Activated B cell treated with CpG ODN at 0.5 μM for 24 hours (primary cell): ENCODE data around the gene CNDP1. TPM values are rescaled to one million over a fixed set of nuclear protein-coding genes. Genes with fewer than 3 reads are reported as not detected.

Source experiments
- ATAC-seq: fragments of 200-7000 bp; cut with Tn5 transposase; one replicate; pipeline ENCODE4 v1.10.0; 2021; ENCODE audit warnings: low read depth, mild to moderate bottlenecking, moderate library complexity
- CTCF ChIA-PET: fragments of 350-600 bp; sonication (Branson Sonifier 250); formaldehyde crosslinking; loops from one replicate; lab custom pipeline; 2021; ENCODE audit warnings: antibody characterized with exemption; lab: Charles Lee
- POLR2A ChIA-PET: fragments of 350-600 bp; sonication (Branson Sonifier 250); formaldehyde crosslinking; loops from one replicate; lab custom pipeline; 2021; ENCODE audit warnings: antibody characterized with exemption; lab: Charles Lee
- DNase-seq: peaks from one replicate; pipeline ENCODE4 v3.0.0; 2022
- H3K27ac Mint-ChIP-seq: one replicate; pipeline ENCODE4 v1.8.0; 2020; ENCODE audit warnings: mixed read lengths
- H3K27me3 Mint-ChIP-seq: one replicate; pipeline ENCODE4 v1.8.0; 2021; ENCODE audit warnings: mixed read lengths
- H3K36me3 Mint-ChIP-seq: one replicate; pipeline ENCODE4 v1.8.0; 2021; ENCODE audit warnings: low read depth, mixed read lengths
- H3K4me1 Mint-ChIP-seq: one replicate; pipeline ENCODE4 v1.8.0; 2021; ENCODE audit warnings: mixed read lengths
- H3K4me3 Mint-ChIP-seq: one replicate; pipeline ENCODE4 v1.8.0; 2020; ENCODE audit warnings: mild to moderate bottlenecking, mixed read lengths
- H3K9me3 Mint-ChIP-seq: one replicate; pipeline ENCODE4 v1.8.0; 2020; ENCODE audit warnings: mixed read lengths
- intact Hi-C: fragments of 100-400 bp; cut with micrococcal nuclease; formaldehyde crosslinking; loops from one replicate; pipeline ENCODE4 v1.15.1; 2024
- total RNA-seq: library from RNA; stranded (reverse); gene quantifications from 2 replicates; pipeline ENCODE4 v1.2.3, GENCODE V29; 2022
- TF ChIP-seq, protein P1 (sequence below): fragments of 200-600 bp; IDR thresholded peaks from one replicate; pipeline ENCODE4 v1.8.0; 2022; ENCODE audit warnings: antibody characterized with exemption, mild to moderate bottlenecking

Gene CNDP1
- total RNA-seq, 1 donor from 2014 or later: 0.33 TPM

GRCh38 chr18:74534981-74535649 is 815 bp downstream of the CNDP1 start:
- intact Hi-C loops: no loop called here
- no peaks in the 10 kb centered on the region for H3K36me3 Mint-ChIP-seq
- ChIA-PET POLR2A (no interaction called here), CTCF (no interaction called here)
- H3K27me3 Mint-ChIP-seq: peaks cover 14% of the 10 kb centered on the region
- no peaks in the 10 kb centered on the region for H3K4me1 Mint-ChIP-seq
- H3K4me3 Mint-ChIP-seq: no peak overlapping the region
- DNase-seq (no peak), ATAC-seq (no peak)
- TF ChIP-seq, protein P1, sequence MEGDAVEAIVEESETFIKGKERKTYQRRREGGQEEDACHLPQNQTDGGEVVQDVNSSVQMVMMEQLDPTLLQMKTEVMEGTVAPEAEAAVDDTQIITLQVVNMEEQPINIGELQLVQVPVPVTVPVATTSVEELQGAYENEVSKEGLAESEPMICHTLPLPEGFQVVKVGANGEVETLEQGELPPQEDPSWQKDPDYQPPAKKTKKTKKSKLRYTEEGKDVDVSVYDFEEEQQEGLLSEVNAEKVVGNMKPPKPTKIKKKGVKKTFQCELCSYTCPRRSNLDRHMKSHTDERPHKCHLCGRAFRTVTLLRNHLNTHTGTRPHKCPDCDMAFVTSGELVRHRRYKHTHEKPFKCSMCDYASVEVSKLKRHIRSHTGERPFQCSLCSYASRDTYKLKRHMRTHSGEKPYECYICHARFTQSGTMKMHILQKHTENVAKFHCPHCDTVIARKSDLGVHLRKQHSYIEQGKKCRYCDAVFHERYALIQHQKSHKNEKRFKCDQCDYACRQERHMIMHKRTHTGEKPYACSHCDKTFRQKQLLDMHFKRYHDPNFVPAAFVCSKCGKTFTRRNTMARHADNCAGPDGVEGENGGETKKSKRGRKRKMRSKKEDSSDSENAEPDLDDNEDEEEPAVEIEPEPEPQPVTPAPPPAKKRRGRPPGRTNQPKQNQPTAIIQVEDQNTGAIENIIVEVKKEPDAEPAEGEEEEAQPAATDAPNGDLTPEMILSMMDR: no peak
- H3K27ac Mint-ChIP-seq: no peak overlapping the region
- H3K9me3 Mint-ChIP-seq: no peaks in the 10 kb centered on the region

GRCh38 chr18:74539289-74539688 is 5.0 kb downstream of the CNDP1 start:
- DNase-seq (no peak), ATAC-seq (no peak)
- ChIA-PET POLR2A (no interaction called here), CTCF (no interaction called here)
- Mint-ChIP-seq H3K27ac (no peak overlapping the region), H3K4me1 (no peaks in the 10 kb centered on the region), H3K27me3 (peaks cover 14% of the 10 kb centered on the region), H3K9me3 (no peaks in the 10 kb centered on the region), H3K36me3 (no peaks in the 10 kb centered on the region), H3K4me3 (no peak overlapping the region)
- TF ChIP-seq, protein P1: no peak
- intact Hi-C loops: no loop called here

DNA sequence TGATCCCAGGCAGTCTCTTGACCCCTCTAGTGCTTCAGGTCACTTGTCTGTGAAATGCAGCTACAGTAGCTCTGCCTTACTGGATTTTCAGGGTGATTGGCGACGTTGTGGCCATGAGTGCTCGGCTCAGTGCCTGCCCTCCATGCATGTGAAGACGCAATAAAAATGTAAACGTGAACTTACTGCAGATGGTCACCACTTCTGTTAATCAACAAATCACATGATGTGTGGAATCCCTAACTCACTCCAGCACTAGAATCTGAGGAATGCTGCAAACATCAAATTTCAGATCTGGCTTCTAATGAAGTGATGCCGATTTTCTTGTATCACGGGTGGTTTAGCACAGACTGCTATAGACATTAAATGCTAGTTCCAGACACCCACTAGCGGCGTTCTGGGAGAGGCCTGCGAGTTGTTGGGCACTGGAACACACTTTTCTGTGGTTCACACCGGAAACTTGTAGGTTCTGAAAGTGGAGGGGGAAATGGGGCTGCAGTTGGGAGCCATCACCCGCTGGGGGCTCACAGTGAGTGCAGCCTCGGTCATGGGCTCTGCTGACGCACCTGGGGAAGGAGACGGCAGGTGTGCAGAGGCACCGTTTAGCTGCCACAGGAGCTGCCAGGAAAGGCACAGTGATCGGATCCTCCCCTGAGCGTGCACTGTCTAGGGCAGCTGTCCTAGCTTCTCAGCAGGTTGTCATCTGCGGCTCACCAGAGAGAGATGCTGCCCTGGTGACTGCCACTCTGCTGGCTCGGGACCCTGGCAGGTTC is 6.5 kb downstream of the CNDP1 start:
- peaks cover 17% of the 10 kb centered on the region for H3K27me3 Mint-ChIP-seq
- no peak for DNase-seq
- ChIA-PET POLR2A (interaction anchor here (0.6 kb wide), 1 partner anchor 1911 kb away, joined by 3 read pairs; no protein-coding TSS in a partner anchor), CTCF (no interaction called here)
- no peak overlapping the region for H3K4me3 Mint-ChIP-seq
- intact Hi-C loops: no loop called here
- H3K4me1 Mint-ChIP-seq: no peaks in the 10 kb centered on the region
- ATAC-seq: no peak
- no peak overlapping the region for H3K27ac Mint-ChIP-seq
- TF ChIP-seq, protein P1: no peak
- H3K36me3 Mint-ChIP-seq: no peaks in the 10 kb centered on the region
- no peaks in the 10 kb centered on the region for H3K9me3 Mint-ChIP-seq

GRCh38 chr18:74541703-74542555 is 7.6 kb downstream of the CNDP1 start:
- intact Hi-C loops: no loop called here

More at GRCh38 chr18:74541703-74542555, 7.6 kb downstream of the CNDP1 start:
- POLR2A ChIA-PET: no interaction called here
- CTCF ChIA-PET: interaction anchor here (0.6 to 2.0 kb wide), 2 partner anchors 10 to 200 kb away, joined by 3 to 5 read pairs; no protein-coding TSS in a partner anchor
- H3K27me3 Mint-ChIP-seq: peaks cover 19% of the 10 kb centered on the region
- no peak overlapping the region for H3K27ac Mint-ChIP-seq
- H3K36me3 Mint-ChIP-seq: no peaks in the 10 kb centered on the region
- ATAC-seq: no peak
- no peaks in the 10 kb centered on the region for H3K9me3 Mint-ChIP-seq
- no peaks in the 10 kb centered on the region for H3K4me1 Mint-ChIP-seq
- no peak for DNase-seq
- TF ChIP-seq, protein P1: no peak
- H3K4me3 Mint-ChIP-seq: no peak overlapping the region
